Measurements from ENCODE around the gene LRP3.
A peak's percentile ranks its signal among the peaks of the same experiment; 100 is the strongest.
"Not testable (repeated sequence)": the region's sequence is repeated elsewhere in the genome, so short reads cannot be mapped to it uniquely, and the experiment has no call there.

The LRP3 gene

GRCh38 chr19:33176670-33177416 lies 17.3 kb upstream of the LRP3 start:
- DNase-seq (ENCODE audit: low spot score): peak; percentile 98

GRCh38 chr19:33177417-33177979 lies 16.6 kb upstream of the LRP3 start:
- peak; percentile 69 for DNase-seq (ENCODE audit: low spot score)

GRCh38 chr19:33186431-33187182 lies 7.5 kb upstream of the LRP3 start:
- DNase-seq (ENCODE audit: low spot score): no peak

- DNase-seq (ENCODE audit: low spot score): no peak
Observed at GRCh38 chr19:33187183-33187540, 7.0 kb upstream of the LRP3 start.

- no peak for DNase-seq (ENCODE audit: low spot score)
Observed at GRCh38 chr19:33189453-33189852, 4.7 kb upstream of the LRP3 start.

- DNase-seq (ENCODE audit: low spot score): not testable (repeated sequence)
Observed at GRCh38 chr19:33191092-33191491, 3.0 kb upstream of the LRP3 start.

GRCh38 chr19:33191501-33191900 lies 2.6 kb upstream of the LRP3 start:
- DNase-seq (ENCODE audit: low spot score): peak; percentile 5

- peak; percentile 1 for DNase-seq (ENCODE audit: low spot score)
Observed at GRCh38 chr19:33192010-33192409, 2.1 kb upstream of the LRP3 start.

- no peak for DNase-seq (ENCODE audit: low spot score)
Observed at GRCh38 chr19:33193269-33193864, 763 bp upstream of the LRP3 start.

- peak; percentile 57 for DNase-seq (ENCODE audit: low spot score)
Observed at GRCh38 chr19:33194532-33194885, 379 bp downstream of the LRP3 start.

- peak; percentile 82 for DNase-seq (ENCODE audit: low spot score)
Observed at GRCh38 chr19:33194886-33195644, 935 bp downstream of the LRP3 start.

GRCh38 chr19:33195645-33196347 lies 1.7 kb downstream of the LRP3 start:
- DNase-seq (ENCODE audit: low spot score): no peak

- no peak for DNase-seq (ENCODE audit: low spot score)
Observed at GRCh38 chr19:33196446-33197193, 2.5 kb downstream of the LRP3 start.

- DNase-seq (ENCODE audit: low spot score): no peak
Observed at GRCh38 chr19:33197591-33198000, 3.5 kb downstream of the LRP3 start.

GRCh38 chr19:33198169-33198568 lies 4.0 kb downstream of the LRP3 start:
- no peak for DNase-seq (ENCODE audit: low spot score)

- no peak for DNase-seq (ENCODE audit: low spot score)
Observed at GRCh38 chr19:33199441-33200265, 5.5 kb downstream of the LRP3 start.

GRCh38 chr19:33201473-33201872 lies 7.3 kb downstream of the LRP3 start:
- DNase-seq (ENCODE audit: low spot score): no peak

GRCh38 chr19:33201886-33202545 lies 7.9 kb downstream of the LRP3 start:
- no peak for DNase-seq (ENCODE audit: low spot score)

Measured in AG08396 (cell line).